Naive thymus-derived CD8-positive, alpha-beta T cell (primary cell): ENCODE results near the gene BIRC6. TPM values are rescaled to one million over a fixed set of nuclear protein-coding genes. Genes with fewer than 3 reads are reported as not detected.
"Not testable (repeated sequence)": the region's sequence is repeated elsewhere in the genome, so short reads cannot be mapped to it uniquely, and the experiment has no call there.

Source experiments
- ATAC-seq, 2 donors: fragments of 150-1000 bp; cut with Tn5 transposase in 1 of 2; sonication (Bioruptor Pico), chemical (Tn5 transposase) in 1 of 2; 1 replicate in 1 of 2; 2 replicates in 1 of 2; pipeline ENCODE4 v1.10.0; 2021; ENCODE audit warnings: mild to moderate bottlenecking in 2 of 2, moderate library complexity in 2 of 2
- POLR2A ChIA-PET: fragments of 350-600 bp; sonication (Branson Sonifier 250); formaldehyde crosslinking; loops from one replicate; lab custom pipeline; 2021; ENCODE audit warnings: antibody characterized with exemption; lab: Charles Lee
- DNase-seq, 10 donors: peaks; one replicate each; pipeline versions ENCODE4 v3.0.0 to v3.0.0-alpha.2; 2020 to 2022
- H3K27ac Mint-ChIP-seq, 10 donors: one replicate each; pipeline ENCODE4 v1.8.0; 2020 to 2022; ENCODE audit warnings: mild to moderate bottlenecking in 10 of 10, mixed read lengths in 10 of 10, moderate library complexity in 4 of 10, inconsistent platforms in 1 of 10
- H3K27me3 Mint-ChIP-seq, 5 donors: one replicate each; pipeline ENCODE4 v1.8.0; 2021 to 2022; ENCODE audit warnings: mixed read lengths in 5 of 5
- H3K36me3 Mint-ChIP-seq, 3 donors: one replicate each; pipeline ENCODE4 v1.8.0; 2020 to 2022; ENCODE audit warnings: mixed read lengths in 3 of 3, mild to moderate bottlenecking in 2 of 3, inconsistent platforms in 1 of 3
- H3K4me1 Mint-ChIP-seq, 4 donors: one replicate each; pipeline ENCODE4 v1.8.0; 2021 to 2022; ENCODE audit warnings: mixed read lengths in 4 of 4
- H3K4me3 Mint-ChIP-seq, 10 donors: one replicate each; pipeline ENCODE4 v1.8.0; 2020 to 2022; ENCODE audit warnings: mild to moderate bottlenecking in 10 of 10, mixed read lengths in 10 of 10, moderate library complexity in 6 of 10, inconsistent platforms in 1 of 10
- H3K9me3 Mint-ChIP-seq, 9 donors: one replicate each; pipeline ENCODE4 v1.8.0; 2020 to 2022; ENCODE audit warnings: mixed read lengths in 9 of 9, mild to moderate bottlenecking in 3 of 9, inconsistent platforms in 1 of 9, moderate library complexity in 1 of 9
- microRNA-seq: library from miRNA; unstranded; fragments of <30 nt; microRNA quantifications from one replicate; pipeline ENCODE4 v1.2.0, GENCODE V29; 2022; ENCODE audit warnings: borderline microRNAs expressed
- polyA plus RNA-seq, 3 donors: library from polyadenylated mRNA; unstranded; fragments of 300-500 nt; fragmentation: Illumina TruSeq; gene quantifications; one replicate each; pipeline ENCODE4 v1.2.3, GENCODE V29; 2021
- total RNA-seq, 8 experiments: library from RNA in 2 of 8; stranded (reverse) in 2 of 8; gene quantifications; one replicate each; pipeline ENCODE4 v1.2.3 and lab custom pipeline; 2021 to 2026

Gene BIRC6
- total and polyA plus RNA-seq, 5 experiments from 2014 or later: 17.9 to 137 (median 28.1) TPM

DNA sequence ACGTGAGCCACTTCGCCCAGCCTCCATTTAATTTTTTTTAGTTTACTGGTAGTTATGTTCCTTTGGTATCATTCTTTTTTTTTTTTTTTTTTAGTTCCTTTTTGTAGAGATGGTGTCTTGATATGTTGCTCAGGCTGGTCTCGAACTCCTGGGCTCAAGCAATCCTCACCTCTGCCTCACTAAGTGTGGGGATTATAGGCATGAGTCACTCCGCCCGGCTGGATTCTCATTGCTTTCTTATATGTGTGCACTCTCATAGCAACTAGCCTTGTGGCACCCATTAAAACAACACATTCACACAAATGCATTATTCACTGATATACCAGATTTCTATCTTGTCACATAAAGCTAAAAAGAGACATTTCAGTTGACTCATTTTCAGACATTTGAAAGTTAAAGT, 275.3 kb downstream of the BIRC6 start:
- H3K4me3 Mint-ChIP-seq: peak overlapping the region in 1 of 10 donors; percentile 2
- H3K4me1 Mint-ChIP-seq: peaks cover 11 to 39% (median 27%) of the 10 kb centered on the region in 4 donors
- H3K36me3 Mint-ChIP-seq: peaks cover 0 to 61% (median 6%) of the 10 kb centered on the region in 3 donors
- H3K27ac Mint-ChIP-seq: no peak overlapping the region
- no peaks in the 10 kb centered on the region for H3K27me3 Mint-ChIP-seq
- H3K9me3 Mint-ChIP-seq: no peaks in the 10 kb centered on the region
- ATAC-seq (no peak), DNase-seq (no peak)
- POLR2A ChIA-PET: no interaction called here

DNA sequence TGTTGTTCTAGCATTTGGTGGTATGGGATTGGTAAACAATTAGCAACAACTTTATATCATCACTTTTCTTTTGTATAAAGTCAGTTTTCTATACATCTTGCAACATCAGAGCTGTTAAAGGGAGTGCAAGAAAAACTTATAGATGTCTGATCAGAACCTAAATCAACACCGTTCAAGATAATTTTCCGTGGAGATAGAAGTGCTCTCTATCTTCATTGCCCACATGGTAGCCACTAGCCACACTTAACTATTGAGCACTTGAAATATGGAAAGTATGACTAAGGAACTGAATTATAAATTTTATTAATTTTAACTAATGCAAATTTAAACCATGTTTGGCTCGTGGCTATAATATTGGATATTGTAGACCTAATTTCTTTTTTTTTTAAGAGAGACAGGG, 276.2 kb downstream of the BIRC6 start:
- no peak for DNase-seq
- Mint-ChIP-seq H3K4me3 (no peak overlapping the region), H3K4me1 (peaks cover 4 to 35% (median 18%) of the 10 kb centered on the region in 4 donors), H3K9me3 (no peaks in the 10 kb centered on the region), H3K36me3 (peaks cover 0 to 70% (median 6%) of the 10 kb centered on the region in 3 donors), H3K27me3 (no peaks in the 10 kb centered on the region), H3K27ac (no peak overlapping the region)
- no peak for ATAC-seq
- POLR2A ChIA-PET: no interaction called here

GRCh38 chr2:32638548-32638947, 281.7 kb downstream of the BIRC6 start:
- ATAC-seq, POLR2A ChIA-PET, H3K27ac Mint-ChIP-seq, H3K4me1 Mint-ChIP-seq, H3K27me3 Mint-ChIP-seq, H3K9me3 Mint-ChIP-seq, DNase-seq, H3K4me3 Mint-ChIP-seq: not testable (repeated sequence)
- H3K36me3 Mint-ChIP-seq: peaks cover 0 to 86% (median 16%) of the 10 kb centered on the region in 3 donors

GRCh38 chr2:32641180-32641579, 284.4 kb downstream of the BIRC6 start:
- Mint-ChIP-seq H3K9me3 (no peaks in the 10 kb centered on the region), H3K27ac (no peak overlapping the region), H3K27me3 (no peaks in the 10 kb centered on the region), H3K4me1 (peaks cover 0 to 9% (median under 1%) of the 10 kb centered on the region in 4 donors), H3K36me3 (peaks cover 0 to 89% (median 16%) of the 10 kb centered on the region in 3 donors), H3K4me3 (no peak overlapping the region)
- POLR2A ChIA-PET: interaction anchor here (1.0 kb wide), 1 partner anchor 13 kb away, joined by 4 read pairs; the partner anchor contains the start of gene TTC27
- DNase-seq (no peak), ATAC-seq (no peak)

GRCh38 chr2:32647180-32647651, 290.4 kb downstream of the BIRC6 start:
- no peaks in the 10 kb centered on the region for H3K27me3 Mint-ChIP-seq
- DNase-seq: no peak
- H3K36me3 Mint-ChIP-seq: peaks cover 0 to 88% (median 16%) of the 10 kb centered on the region in 3 donors
- H3K4me3 Mint-ChIP-seq: no peak overlapping the region
- H3K4me1 Mint-ChIP-seq: peaks cover 0 to 7% (median 3%) of the 10 kb centered on the region in 4 donors
- H3K27ac Mint-ChIP-seq: no peak overlapping the region
- POLR2A ChIA-PET: no interaction called here
- no peak for ATAC-seq
- H3K9me3 Mint-ChIP-seq: no peaks in the 10 kb centered on the region

GRCh38 chr2:32652555-32653209, 295.9 kb downstream of the BIRC6 start:
- Mint-ChIP-seq H3K4me3 (no peak overlapping the region), H3K27me3 (no peaks in the 10 kb centered on the region), H3K36me3 (peaks cover 3 to 90% (median 21%) of the 10 kb centered on the region in 3 donors), H3K4me1 (peaks cover 0 to 6% (median 2%) of the 10 kb centered on the region in 4 donors), H3K9me3 (no peaks in the 10 kb centered on the region), H3K27ac (no peak overlapping the region)
- POLR2A ChIA-PET: no interaction called here
- DNase-seq: no peak
- ATAC-seq: no peak

GRCh38 chr2:32656069-32656468, 299.2 kb downstream of the BIRC6 start:
- DNase-seq (no peak), ATAC-seq (no peak)
- H3K36me3 Mint-ChIP-seq: peaks cover 3 to 88% (median 39%) of the 10 kb centered on the region in 3 donors
- POLR2A ChIA-PET: no interaction called here
- H3K27me3 Mint-ChIP-seq: no peaks in the 10 kb centered on the region
- peaks cover 1 to 16% (median 4%) of the 10 kb centered on the region in 4 donors for H3K4me1 Mint-ChIP-seq
- H3K9me3 Mint-ChIP-seq: peaks cover 0 to 6% (median 0%) of the 10 kb centered on the region in 9 donors
- H3K4me3 Mint-ChIP-seq: no peak overlapping the region
- H3K27ac Mint-ChIP-seq: no peak overlapping the region

GRCh38 chr2:32663864-32664263, 307.0 kb downstream of the BIRC6 start:
- ATAC-seq: no peak
- Mint-ChIP-seq H3K27ac (peak overlapping the region in 1 of 10 donors; percentile 45), H3K27me3 (no peaks in the 10 kb centered on the region), H3K36me3 (peaks cover 0 to 69% (median 32%) of the 10 kb centered on the region in 3 donors), H3K4me1 (peaks cover 7 to 28% (median 20%) of the 10 kb centered on the region in 4 donors), H3K9me3 (peaks cover 0 to 6% (median 0%) of the 10 kb centered on the region in 9 donors), H3K4me3 (no peak overlapping the region)
- no peak for DNase-seq
- POLR2A ChIA-PET: no interaction called here

DNA sequence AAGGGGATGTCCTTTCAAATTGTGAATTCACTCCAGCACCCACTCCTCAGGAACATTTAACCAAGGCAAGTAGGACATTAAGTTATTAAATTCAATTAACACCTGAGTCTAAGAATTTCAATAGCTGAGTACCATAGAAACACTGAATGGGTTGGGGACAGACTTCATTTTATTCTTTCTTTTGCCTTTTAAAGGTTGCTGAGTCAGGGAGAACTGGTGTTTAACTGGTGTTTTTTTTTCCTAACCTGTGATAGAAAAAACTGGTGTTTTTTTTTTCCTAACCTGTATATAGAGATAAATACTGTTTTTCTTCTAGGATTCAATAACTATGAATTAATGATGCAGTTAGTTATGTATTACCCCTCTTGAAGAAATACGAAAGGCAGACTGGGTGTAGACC, 309.9 kb downstream of the BIRC6 start:
- H3K27ac Mint-ChIP-seq: no peak overlapping the region
- H3K36me3 Mint-ChIP-seq: peaks cover 0 to 70% (median 12%) of the 10 kb centered on the region in 3 donors
- POLR2A ChIA-PET: no interaction called here

GRCh38 chr2:32668254-32668653, 311.4 kb downstream of the BIRC6 start:
- Mint-ChIP-seq H3K27ac (no peak overlapping the region), H3K4me3 (no peak overlapping the region), H3K36me3 (peaks cover 0 to 77% (median 17%) of the 10 kb centered on the region in 3 donors), H3K9me3 (no peaks in the 10 kb centered on the region), H3K4me1 (peaks cover 0 to 4% (median under 1%) of the 10 kb centered on the region in 4 donors), H3K27me3 (no peaks in the 10 kb centered on the region)
- DNase-seq: no peak
- POLR2A ChIA-PET: no interaction called here
- no peak for ATAC-seq

More for the DNA sequence above, 309.9 kb downstream of the BIRC6 start:
- no peaks in the 10 kb centered on the region for H3K27me3 Mint-ChIP-seq
- no peak for DNase-seq
- peaks cover 3 to 14% (median 10%) of the 10 kb centered on the region in 4 donors for H3K4me1 Mint-ChIP-seq
- no peaks in the 10 kb centered on the region for H3K9me3 Mint-ChIP-seq
- no peak for ATAC-seq
- H3K4me3 Mint-ChIP-seq: no peak overlapping the region

Small RNAs within 50 kb of the gene (microRNA-seq; reads per million reads assigned to microRNA genes)
- gene MIR4765: not detected
- gene MIR558: not detected

Other genes starting within 250 kb of the BIRC6 start
- gene SLC30A6, start 191.2 kb upstream of the BIRC6 start, total RNA-seq: 10 to 100 TPM; 20.7 to 21.6 TPM
- 10 to 100 TPM in 1 of 3 donors, 1 to 10 TPM in 2; 8.9 to 10.3 (median 9.6) TPM for gene SLC30A6, start 191.2 kb upstream of the BIRC6 start, polyA plus RNA-seq
- not detected for gene NLRC4, start 92.1 kb upstream of the BIRC6 start, total RNA-seq
- under 1 TPM in 2 of 3 donors, not detected in 1; 0.13 to 0.16 TPM for gene NLRC4, start 92.1 kb upstream of the BIRC6 start, polyA plus RNA-seq
- gene YIPF4, start 79.1 kb upstream of the BIRC6 start, total RNA-seq: 10 to 100 TPM; 30.9 to 31.9 TPM
- gene YIPF4, start 79.1 kb upstream of the BIRC6 start, polyA plus RNA-seq: 10 to 100 TPM; 14.7 to 16.1 (median 14.8) TPM